Neural cell (in vitro differentiated cells): Measurements from ENCODE around the gene C7orf25. TPM values are rescaled to one million over a fixed set of nuclear protein-coding genes. Genes with fewer than 3 reads are reported as not detected.

ENCODE experiments used
- H2AFZ ChIP-seq: fragments of 200-600, 300-800 bp; sonication (generic), shearing (Covaris generic); 2 replicates; pipeline ENCODE4 v1.6.0; 2014; ENCODE audit warnings: low read depth, mild to moderate bottlenecking, antibody characterized with exemption, low read length, moderate library complexity
- H3F3A ChIP-seq: fragments of 200-600 bp; shearing (Covaris generic); 2 replicates; pipeline ENCODE4 v1.6.1; 2016; ENCODE audit warnings: mild to moderate bottlenecking, moderate library complexity, mixed read lengths, antibody characterized with exemption, low read length; ENCODE audit not compliant: insufficient read depth, poor library complexity, severe bottlenecking
- H3K27ac ChIP-seq: fragments of 200-600, 300-800 bp; sonication (generic), shearing (Covaris generic); 2 replicates; pipeline ENCODE4 v1.5.1; 2014; ENCODE audit warnings: mild to moderate bottlenecking, low read length, moderate library complexity
- H3K27me3 ChIP-seq: fragments of 300-800, 200-600 bp; sonication (generic), shearing (Covaris generic); 2 replicates; pipeline ENCODE4 v1.6.0; 2014; ENCODE audit warnings: mild to moderate bottlenecking, low read depth, low read length, moderate library complexity; ENCODE audit not compliant: insufficient read depth
- H3K36me3 ChIP-seq: fragments of 300-800, 200-600 bp; sonication (generic), shearing (Covaris generic); 2 replicates; pipeline ENCODE4 v1.5.1; 2014; ENCODE audit warnings: mild to moderate bottlenecking, antibody characterized with exemption, low read length, moderate library complexity; ENCODE audit not compliant: insufficient read depth
- H3K4me2 ChIP-seq: fragments of 300-800, 200-600 bp; sonication (generic), shearing (Covaris generic); 2 replicates; pipeline ENCODE4 v1.6.0; 2014; ENCODE audit warnings: mild to moderate bottlenecking, low read length
- H3K4me3 ChIP-seq: fragments of 300-800, 200-600 bp; sonication (generic), shearing (Covaris generic); 2 replicates; pipeline ENCODE4 v1.5.1; 2014; ENCODE audit warnings: mild to moderate bottlenecking, low read length, moderate library complexity
- H3K79me2 ChIP-seq: fragments of 200-600 bp; shearing (Covaris generic); replicated peaks from 2 replicates; pipeline ENCODE4 v1.6.0; 2014; ENCODE audit warnings: mild to moderate bottlenecking, low read length, moderate library complexity; ENCODE audit not compliant: insufficient read depth
- H3K9ac ChIP-seq: fragments of 300-800, 200-600 bp; sonication (generic), shearing (Covaris generic); 2 replicates; pipeline ENCODE4 v1.6.1; 2016; ENCODE audit warnings: mild to moderate bottlenecking, low read length, mixed read lengths
- H3K9me2 ChIP-seq: fragments of 200-600 bp; shearing (Covaris generic); 2 replicates; pipeline ENCODE4 v1.6.1; 2016; ENCODE audit warnings: mild to moderate bottlenecking, low read length, mixed read lengths; ENCODE audit not compliant: insufficient read depth
- H3K9me3 ChIP-seq: fragments of 200-600, 300-800 bp; sonication (generic), shearing (Covaris generic); 2 replicates; pipeline ENCODE4 v1.6.1; 2016; ENCODE audit warnings: mild to moderate bottlenecking, mixed run types, low read length, moderate library complexity, mixed read lengths
- H4K20me1 ChIP-seq: fragments of 200-600 bp; shearing (Covaris generic); 2 replicates; pipeline ENCODE4 v1.6.1; 2016; ENCODE audit warnings: mild to moderate bottlenecking, mixed run types; ENCODE audit not compliant: insufficient read depth
- CTCF ChIP-seq: fragments of 450-650 bp; IDR thresholded peaks from 2 replicates; pipeline ENCODE4 v1.5.1; 2014; ENCODE audit warnings: antibody characterized with exemption, mild to moderate bottlenecking, moderate library complexity; ENCODE audit not compliant: poor library complexity, severe bottlenecking
- EP300 ChIP-seq: fragments of 450-650 bp; conservative IDR thresholded peaks from 2 replicates; pipeline ENCODE4 v1.6.1; 2014; ENCODE audit warnings: antibody characterized with exemption, mild to moderate bottlenecking, moderate library complexity; ENCODE audit not compliant: poor library complexity, severe bottlenecking
- EZH2 ChIP-seq: fragments of 200-600, 300-800 bp; shearing (Covaris generic), sonication (generic); IDR thresholded peaks from 2 replicates; pipeline ENCODE4 v1.6.1; 2014; ENCODE audit warnings: antibody characterized with exemption, low read length, borderline replicate concordance, mild to moderate bottlenecking; ENCODE audit not compliant: insufficient read depth, poor library complexity, severe bottlenecking
- MXI1 ChIP-seq: fragments of 450-650 bp; conservative IDR thresholded peaks from 2 replicates; pipeline ENCODE4 v1.6.1; 2014; ENCODE audit warnings: antibody characterized with exemption, mild to moderate bottlenecking; ENCODE audit not compliant: poor library complexity, severe bottlenecking
- POLR2AphosphoS5 ChIP-seq: IDR thresholded peaks from 2 replicates; pipeline ENCODE4 v1.6.1; 2012
- RAD21 ChIP-seq: fragments of 450-650 bp; conservative IDR thresholded peaks from 2 replicates; pipeline ENCODE4 v1.6.1; 2014; ENCODE audit warnings: antibody characterized with exemption, mild to moderate bottlenecking, moderate library complexity
- SMC3 ChIP-seq: fragments of 450-650 bp; conservative IDR thresholded peaks from 2 replicates; pipeline ENCODE4 v1.6.1; 2014; ENCODE audit warnings: antibody characterized with exemption, mild to moderate bottlenecking, moderate library complexity; ENCODE audit not compliant: poor library complexity
- TAF1 ChIP-seq: IDR thresholded peaks from 2 replicates; pipeline ENCODE4 v1.6.1; 2012; ENCODE audit warnings: low read depth
- polyA plus RNA-seq: library from polyadenylated mRNA; depleted of rRNA; stranded (reverse); fragments of >200 nt; gene quantifications from 2 replicates; pipeline ENCODE4 v1.2.3, GENCODE V29; 2014
- TF ChIP-seq, protein P1 (sequence below): IDR thresholded peaks from 2 replicates; pipeline ENCODE4 v1.6.1; 2012; ENCODE audit warnings: borderline replicate concordance

Gene C7orf25
- polyA plus RNA-seq, 1 donor from 2014 or later: 3.9 TPM

DNA sequence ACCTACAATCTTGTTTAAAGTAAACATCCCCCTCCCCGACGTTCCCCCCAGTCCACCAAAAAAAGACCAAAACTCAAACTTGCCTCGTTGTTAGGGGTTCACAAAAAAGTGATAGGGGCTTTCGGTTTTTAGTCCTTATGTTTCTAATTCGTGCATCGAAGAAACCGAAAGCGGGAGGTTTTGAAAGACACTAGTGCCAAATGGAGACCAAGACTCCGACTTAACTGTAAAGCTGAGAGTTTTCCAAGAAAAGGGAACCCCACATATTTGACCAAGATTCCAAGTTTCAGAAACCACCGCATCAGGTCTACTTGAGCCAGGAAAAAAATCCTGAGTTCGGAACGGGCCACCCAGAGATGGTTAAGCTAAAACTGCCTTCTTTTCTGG lies 19.6 kb upstream of the C7orf25 start:
- H3K79me2 ChIP-seq: peaks cover 70% of the 10 kb centered on the region

DNA sequence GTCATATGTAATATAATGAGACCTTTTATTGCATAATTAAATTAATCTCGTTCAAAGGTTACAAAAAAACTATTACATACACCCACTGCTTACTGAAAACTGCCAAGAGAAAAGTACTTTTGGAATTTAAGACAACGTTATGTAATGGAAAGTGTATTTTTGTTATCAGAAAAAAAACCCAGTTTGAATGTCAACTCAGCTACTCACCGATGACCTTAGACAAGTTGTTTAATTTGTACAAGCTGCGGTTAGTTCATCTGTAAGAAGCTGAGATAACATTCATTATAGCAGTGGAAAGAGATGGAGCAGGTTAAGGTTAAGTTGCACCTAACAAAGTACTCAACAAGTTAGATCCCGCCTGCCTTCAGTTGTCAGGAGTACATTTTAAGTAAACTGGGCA lies 19.0 kb upstream of the C7orf25 start:
- TF ChIP-seq POLR2AphosphoS5: no peak
- Histone ChIP-seq H3K9me2 (no peaks in the 10 kb centered on the region), H3K27me3 (no peaks in the 10 kb centered on the region), H3K79me2 (peaks cover 72% of the 10 kb centered on the region), H3K36me3 (peaks cover 2% of the 10 kb centered on the region), H3K9me3 (no peaks in the 10 kb centered on the region), H3K27ac (no peak overlapping the region), H3K4me2 (peak overlapping the region; percentile 65), H3K9ac (peak overlapping the region; percentile 81), H3F3A (no peaks in the 10 kb centered on the region), H4K20me1 (no peaks in the 10 kb centered on the region), H3K4me3 (peak overlapping the region; percentile 78), H2AFZ (no peak overlapping the region)

More for the DNA sequence above, 19.6 kb upstream of the C7orf25 start:
- H3K9me2 ChIP-seq: no peaks in the 10 kb centered on the region
- peak overlapping the region; percentile 81 for H3K9ac ChIP-seq
- peak overlapping the region; percentile 78 for H3K4me3 ChIP-seq
- TF ChIP-seq POLR2AphosphoS5 (no peak), SMC3 (no peak), RAD21 (no peak), TAF1 (no peak), EZH2 (no peak), EP300 (no peak), CTCF (no peak), MXI1 (no peak)
- TF ChIP-seq, protein P1, sequence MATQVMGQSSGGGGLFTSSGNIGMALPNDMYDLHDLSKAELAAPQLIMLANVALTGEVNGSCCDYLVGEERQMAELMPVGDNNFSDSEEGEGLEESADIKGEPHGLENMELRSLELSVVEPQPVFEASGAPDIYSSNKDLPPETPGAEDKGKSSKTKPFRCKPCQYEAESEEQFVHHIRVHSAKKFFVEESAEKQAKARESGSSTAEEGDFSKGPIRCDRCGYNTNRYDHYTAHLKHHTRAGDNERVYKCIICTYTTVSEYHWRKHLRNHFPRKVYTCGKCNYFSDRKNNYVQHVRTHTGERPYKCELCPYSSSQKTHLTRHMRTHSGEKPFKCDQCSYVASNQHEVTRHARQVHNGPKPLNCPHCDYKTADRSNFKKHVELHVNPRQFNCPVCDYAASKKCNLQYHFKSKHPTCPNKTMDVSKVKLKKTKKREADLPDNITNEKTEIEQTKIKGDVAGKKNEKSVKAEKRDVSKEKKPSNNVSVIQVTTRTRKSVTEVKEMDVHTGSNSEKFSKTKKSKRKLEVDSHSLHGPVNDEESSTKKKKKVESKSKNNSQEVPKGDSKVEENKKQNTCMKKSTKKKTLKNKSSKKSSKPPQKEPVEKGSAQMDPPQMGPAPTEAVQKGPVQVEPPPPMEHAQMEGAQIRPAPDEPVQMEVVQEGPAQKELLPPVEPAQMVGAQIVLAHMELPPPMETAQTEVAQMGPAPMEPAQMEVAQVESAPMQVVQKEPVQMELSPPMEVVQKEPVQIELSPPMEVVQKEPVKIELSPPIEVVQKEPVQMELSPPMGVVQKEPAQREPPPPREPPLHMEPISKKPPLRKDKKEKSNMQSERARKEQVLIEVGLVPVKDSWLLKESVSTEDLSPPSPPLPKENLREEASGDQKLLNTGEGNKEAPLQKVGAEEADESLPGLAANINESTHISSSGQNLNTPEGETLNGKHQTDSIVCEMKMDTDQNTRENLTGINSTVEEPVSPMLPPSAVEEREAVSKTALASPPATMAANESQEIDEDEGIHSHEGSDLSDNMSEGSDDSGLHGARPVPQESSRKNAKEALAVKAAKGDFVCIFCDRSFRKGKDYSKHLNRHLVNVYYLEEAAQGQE: no peak
- no peaks in the 10 kb centered on the region for H3K27me3 ChIP-seq
- H3K9me3 ChIP-seq: no peaks in the 10 kb centered on the region
- no peaks in the 10 kb centered on the region for H4K20me1 ChIP-seq
- H2AFZ ChIP-seq: peak overlapping the region; percentile 79
- no peaks in the 10 kb centered on the region for H3F3A ChIP-seq
- peak overlapping the region; percentile 65 for H3K4me2 ChIP-seq
- H3K27ac ChIP-seq: peak overlapping the region; percentile 56
- H3K36me3 ChIP-seq: peaks cover 6% of the 10 kb centered on the region

DNA sequence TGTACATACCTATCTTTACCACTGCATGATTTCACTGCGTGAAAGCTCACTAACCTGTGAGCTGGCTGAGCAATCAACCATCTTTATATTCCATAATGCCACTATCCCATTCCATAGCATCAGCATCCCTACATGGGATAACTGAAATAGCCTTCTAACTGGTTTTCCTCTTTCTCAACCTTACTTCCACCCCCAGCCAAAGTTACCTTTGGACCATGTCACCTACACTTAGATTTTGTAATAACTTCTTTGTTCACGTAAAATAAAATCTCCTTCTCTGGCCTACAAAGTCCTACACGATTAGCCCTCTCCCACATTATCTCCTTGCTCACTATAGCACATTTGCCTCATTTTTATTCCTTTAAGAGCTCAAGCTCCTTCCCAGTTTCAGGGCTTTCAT lies 17.6 kb upstream of the C7orf25 start:
- no peak overlapping the region for H3K9ac ChIP-seq
- peaks cover 61% of the 10 kb centered on the region for H3K79me2 ChIP-seq
- H3K36me3 ChIP-seq: no peaks in the 10 kb centered on the region
- H3K27ac ChIP-seq: no peak overlapping the region
- peak overlapping the region; percentile 78 for H3K4me3 ChIP-seq
- no peaks in the 10 kb centered on the region for H3K27me3 ChIP-seq
- no peaks in the 10 kb centered on the region for H3F3A ChIP-seq
- no peaks in the 10 kb centered on the region for H3K9me3 ChIP-seq
- H2AFZ ChIP-seq: no peak overlapping the region
- H3K9me2 ChIP-seq: no peaks in the 10 kb centered on the region
- no peaks in the 10 kb centered on the region for H4K20me1 ChIP-seq
- TF ChIP-seq CTCF (no peak), RAD21 (no peak), SMC3 (no peak), EZH2 (no peak), EP300 (no peak), POLR2AphosphoS5 (no peak)
- TF ChIP-seq, protein P1: no peak
- no peak overlapping the region for H3K4me2 ChIP-seq
